HG02759 (cell line): ENCODE data around the gene APCDD1L.
A peak's percentile ranks its signal among the peaks of the same experiment; 100 is the strongest.

ENCODE experiments used
- ATAC-seq: cut with Tn5 transposase; IDR thresholded peaks from one replicate; pipeline ENCODE4 v1.9.1; 2021; ENCODE audit warnings: mild to moderate bottlenecking, moderate library complexity; ENCODE audit not compliant: unreplicated experiment

APCDD1L gene

DNA sequence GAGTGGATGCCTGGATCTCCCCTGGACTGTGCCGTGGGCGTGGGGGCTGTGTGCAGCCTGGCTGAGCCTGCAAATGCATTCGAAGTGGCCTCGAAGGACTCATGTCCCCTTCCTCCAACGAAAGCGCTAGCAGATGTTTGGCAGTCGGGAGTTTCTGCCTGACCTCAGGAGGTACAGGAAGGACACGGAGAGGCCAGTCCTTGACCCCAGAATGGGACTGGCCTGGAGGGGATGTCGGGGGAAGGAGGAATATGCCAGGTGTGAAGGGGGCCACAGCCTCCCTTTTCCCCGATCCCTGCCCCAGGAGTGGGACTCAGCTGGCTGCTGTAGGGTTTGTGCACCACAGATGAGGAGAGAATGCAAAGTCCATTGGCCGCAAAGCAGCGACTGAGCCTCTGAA, 45.6 kb downstream of the APCDD1L start:
- ATAC-seq: no peak

DNA sequence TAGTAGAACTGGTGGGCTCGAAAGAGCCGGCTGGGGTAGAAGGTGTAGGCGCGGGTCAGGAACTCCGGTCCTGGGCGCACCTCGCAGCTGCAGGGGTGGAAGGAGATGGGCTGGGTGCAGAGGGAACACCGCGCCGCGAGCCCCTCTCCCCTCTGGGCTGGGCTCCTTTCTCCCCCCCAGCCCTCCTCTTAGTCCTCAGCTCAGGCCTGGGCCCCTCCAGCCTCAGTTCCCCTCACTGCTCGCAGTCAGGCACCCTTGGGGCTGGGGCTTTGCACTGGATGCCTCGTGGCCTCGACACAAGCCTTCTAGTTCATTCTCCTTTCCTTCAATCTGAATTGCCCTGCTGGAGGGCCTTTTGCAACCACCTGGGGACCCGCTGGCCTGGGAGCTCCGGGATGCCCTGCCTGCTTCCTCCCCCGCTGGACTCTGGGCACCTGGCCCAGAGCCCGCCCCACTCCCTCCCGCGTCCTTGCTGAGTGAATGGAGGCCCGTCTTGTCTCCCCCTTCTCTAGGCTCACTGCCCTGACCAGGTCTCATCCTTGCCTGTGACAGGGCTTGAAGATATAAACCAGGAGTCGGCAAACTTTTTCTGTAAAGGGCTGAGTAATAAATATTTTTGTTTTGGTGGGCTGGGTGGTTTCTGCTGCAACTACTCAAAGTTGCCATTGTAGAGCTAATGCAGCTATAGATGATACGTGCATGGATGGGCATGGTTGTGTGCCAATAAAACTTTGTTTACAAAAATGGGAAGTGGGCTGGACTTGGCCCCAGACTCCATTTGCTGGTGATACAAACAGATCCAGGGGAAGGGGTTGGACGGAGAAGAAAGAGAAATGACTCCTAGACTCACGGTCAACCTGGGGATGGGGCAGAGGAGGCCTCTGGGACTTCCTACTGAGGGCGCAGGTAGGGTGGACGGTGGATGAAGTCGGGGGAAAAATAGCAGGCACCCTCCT, 47.3 kb downstream of the APCDD1L start:
- ATAC-seq: no peak

DNA sequence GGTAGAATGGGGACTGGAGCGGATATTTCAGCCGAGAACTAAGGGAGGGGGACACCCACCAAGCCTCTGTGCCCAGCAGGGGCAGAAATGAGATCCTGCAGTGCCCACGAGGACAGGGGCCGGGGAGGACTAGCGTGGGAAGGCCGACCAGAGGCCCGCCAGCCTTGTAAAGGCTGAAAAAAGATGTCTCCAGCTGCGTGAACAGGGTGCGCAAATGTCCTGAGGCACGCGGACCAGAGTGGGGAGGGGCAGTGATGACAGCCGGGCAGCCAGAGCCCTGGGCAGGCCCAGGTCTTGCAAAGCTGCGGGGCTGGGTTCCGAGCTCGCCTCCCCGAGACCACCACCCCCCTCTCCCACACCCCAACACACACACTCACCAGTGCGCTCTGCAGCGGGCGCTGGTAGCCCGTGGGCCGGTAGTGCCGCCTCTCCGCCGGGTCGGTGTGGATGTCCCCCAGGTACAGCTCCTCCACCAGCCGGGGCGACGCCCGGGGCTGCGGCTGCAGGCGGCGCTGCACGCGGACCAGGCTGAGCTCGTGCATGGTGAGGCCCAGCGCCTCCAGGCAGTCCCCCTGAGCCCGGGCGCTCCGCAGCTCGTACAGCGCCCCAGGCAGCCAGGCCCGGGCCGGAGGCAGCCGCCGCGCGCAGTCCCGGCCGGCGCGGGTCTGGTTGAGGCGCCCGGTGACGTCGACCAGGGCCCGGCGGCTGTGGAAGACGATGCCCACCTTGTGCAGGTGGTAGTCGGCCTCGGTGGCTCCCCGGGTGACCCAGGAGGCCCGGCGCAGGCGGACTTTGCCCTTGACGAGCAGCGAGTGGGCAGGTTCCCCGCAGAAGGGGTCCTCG, 48.2 kb downstream of the APCDD1L start:
- ATAC-seq: no peak

DNA sequence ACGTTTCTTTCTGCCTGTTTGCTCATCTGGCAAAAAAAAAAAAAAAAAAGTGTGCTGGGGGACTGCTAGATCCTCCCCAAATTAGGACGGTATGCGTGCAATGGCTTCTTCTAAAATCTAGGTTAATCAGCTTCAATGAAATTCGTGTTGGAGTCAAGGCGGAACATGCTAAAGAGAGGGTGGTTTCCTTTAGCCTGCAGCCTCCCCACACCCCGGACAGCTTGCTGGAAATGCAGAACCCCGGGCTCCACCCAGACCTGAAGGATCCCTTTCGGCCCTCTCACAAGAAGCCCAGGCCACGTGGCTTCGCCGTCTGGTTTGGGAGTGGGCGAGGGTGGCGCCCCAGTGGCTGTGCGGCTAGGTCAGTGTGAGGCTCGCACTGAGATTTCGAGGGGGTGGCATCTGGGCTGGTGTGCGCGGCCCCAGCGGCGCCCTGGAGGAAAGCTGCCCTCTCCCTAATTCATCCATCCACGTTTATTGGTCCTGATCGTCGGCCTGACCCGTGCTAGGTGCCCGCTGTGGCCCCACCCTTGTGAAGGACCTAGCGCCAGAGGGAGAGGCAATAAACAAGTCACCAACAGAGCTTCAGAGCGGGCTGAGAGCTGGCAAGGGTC, 49.0 kb downstream of the APCDD1L start:
- ATAC-seq: no peak

DNA sequence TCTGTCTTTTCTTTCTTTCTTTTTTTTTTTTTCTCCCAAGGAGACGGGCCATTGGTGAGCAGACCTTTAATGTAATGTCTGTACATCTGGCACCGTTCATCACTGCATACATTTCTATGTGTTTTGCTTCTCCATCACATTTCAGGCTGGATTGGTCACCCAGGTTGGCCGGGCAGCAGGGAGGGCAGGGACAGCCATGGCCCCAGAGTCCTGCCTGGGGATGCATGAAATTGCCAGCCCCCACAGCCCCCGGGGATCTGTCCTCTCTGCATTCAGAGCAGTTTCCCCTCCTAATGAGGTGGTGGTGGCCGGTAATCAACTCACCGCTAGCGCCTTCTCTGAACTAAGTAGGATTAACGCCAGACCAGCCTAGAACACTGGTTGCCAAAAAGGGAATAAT, 50.4 kb downstream of the APCDD1L start:
- no peak for ATAC-seq

DNA sequence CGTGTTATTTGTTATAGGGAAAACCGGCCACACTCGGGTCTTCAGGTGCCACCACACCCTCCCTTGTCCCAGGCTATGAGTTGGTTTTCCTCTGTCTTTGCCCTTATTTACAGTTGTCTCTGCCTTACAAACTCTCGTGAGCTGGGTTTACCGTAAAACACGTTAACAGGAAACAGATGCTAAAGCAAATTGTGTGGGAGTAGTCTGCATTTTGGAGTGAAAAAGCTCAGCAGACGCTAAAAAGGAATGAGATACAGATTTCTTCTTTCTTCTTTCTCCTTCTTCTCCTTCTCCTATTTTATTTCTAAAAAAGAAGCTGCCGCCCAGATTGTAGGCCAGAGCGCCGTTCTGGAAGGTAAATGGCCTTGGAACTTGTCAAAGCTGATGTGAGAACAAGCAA, 51.9 kb downstream of the APCDD1L start:
- no peak for ATAC-seq

DNA sequence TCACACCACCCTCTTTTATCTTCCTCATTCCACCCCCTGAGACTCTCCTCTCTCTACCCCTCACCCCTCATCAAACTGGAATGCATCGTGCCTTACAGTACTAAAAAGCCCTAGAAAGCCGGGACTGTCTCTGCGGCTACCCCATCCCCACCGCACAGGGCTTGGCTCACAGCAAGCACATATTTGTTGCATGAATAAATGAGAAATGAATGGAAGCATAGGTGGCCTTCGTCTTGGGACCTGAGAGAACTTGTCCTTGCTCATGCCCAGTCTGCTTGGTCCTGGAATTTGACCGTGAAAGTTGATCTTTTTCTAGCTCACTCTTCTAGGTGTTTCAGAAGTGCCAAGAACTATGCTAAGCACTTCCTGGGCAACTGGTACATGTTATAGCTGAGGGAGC, 53.3 kb downstream of the APCDD1L start:
- no peak for ATAC-seq

DNA sequence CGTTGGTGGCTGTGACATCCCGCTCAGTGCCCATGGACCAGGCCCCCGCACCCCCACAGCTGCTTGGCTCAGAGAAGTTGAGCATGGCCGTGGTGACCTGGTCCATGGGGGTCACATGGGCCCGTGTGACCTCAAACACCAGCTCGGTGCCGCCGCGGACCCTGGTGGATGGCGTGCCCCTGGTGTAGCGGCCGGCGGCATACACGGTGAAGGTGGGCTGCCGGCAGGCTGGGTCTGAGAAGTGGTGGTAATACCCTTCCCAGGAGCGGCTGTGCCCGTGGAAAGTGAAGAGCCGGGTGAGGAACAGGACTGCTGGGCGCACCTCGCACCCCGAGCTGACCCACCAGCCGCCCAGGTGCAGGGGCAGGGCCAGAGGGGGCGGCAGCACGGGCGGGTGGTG, 54.1 kb downstream of the APCDD1L start:
- ATAC-seq: no peak

DNA sequence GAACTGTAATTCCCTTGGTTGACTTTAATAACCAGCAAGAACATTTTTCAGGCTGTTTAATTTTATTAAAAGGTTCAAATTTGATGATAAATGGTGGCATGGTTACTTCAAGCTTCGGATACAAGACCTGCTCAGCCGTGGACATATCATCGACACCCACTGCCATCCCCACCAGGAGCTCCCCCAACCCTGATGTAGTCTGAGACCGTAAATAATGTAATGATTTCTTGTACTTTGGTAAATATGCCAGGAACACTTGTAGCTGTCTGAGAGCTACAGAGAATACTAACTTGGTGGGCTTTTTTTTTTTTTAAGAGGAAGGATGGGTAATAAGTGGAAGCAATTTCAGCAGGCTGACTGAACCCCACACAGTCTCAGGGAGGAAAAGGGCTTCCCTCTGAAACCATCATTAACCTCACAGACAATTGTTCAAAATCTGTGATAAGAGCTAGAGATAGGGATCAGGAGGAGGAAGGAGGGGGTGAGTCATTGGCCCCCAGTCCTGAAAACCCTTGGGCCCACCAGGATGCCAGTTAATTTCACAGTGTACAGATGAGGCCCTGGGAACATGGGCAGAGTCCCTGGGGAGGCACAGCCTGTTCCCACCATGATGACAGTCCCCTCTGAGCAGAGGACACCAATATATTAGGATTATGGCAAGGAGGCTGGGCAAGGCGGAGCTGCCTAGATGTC, 56.0 kb downstream of the APCDD1L start:
- ATAC-seq: peak; percentile 32

DNA sequence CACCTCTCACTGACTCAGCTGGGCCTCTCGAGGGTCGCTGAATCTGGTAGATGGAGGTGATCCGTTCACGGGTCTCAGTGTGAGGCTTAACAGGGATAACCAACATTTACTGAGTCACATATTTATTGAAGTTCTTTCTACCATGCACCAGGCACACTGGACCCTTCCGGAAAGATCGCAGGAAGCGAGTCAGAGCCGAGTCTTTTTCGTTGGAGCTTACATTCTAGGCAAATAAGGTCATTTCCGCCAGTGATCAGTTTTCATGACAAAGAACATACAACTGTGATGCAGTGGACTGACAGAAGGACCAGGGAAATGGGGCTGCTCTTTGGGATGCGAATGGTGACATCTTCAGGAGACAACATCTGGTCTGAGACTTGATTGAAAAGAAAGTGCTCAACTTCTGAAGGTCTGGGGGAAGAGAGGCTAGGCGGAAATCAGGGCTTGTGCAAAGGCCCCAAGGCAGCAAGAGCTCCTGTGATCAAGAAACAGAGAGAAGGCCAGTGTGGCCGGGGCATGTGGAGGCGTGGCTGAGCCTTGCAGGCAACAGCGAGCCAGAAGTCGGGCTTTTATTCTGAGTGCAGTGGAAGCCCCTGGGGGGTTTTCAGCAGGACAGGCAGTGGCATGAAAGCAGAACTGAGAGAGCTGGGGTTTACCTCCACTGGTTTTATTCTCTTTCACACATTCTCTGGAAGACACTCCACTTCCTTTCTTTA, 56.7 kb downstream of the APCDD1L start:
- ATAC-seq: peak; percentile 98

DNA sequence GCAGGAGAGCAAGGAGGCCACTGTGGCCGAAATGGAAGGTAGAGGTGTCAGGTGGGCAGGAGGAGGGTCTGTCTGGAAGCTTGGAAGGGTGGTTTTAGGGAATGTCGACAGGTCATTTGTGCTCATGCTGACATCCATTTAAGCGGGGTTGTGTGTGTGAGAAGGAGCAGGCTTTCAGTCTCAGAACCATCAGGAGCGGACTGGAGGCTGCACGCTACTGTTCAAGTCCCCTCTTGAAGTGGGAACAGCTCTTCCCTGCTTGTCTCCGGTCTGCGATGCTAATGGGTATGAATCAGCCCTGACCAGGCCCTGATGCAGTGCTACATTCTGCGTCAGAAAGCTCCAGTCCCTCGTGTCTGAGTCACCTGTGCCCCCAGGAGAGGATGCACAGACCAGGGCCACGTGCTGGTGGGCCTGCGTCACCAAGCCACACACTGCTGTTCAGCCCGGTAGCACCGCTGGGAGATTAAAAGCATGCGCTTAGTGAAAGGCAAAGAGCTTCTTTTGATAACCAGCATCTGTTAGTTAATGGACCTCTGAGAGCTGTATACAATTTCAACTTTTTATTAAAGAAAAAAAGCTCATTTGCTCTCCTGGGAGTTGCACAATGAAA, 58.0 kb downstream of the APCDD1L start:
- ATAC-seq: no peak

DNA sequence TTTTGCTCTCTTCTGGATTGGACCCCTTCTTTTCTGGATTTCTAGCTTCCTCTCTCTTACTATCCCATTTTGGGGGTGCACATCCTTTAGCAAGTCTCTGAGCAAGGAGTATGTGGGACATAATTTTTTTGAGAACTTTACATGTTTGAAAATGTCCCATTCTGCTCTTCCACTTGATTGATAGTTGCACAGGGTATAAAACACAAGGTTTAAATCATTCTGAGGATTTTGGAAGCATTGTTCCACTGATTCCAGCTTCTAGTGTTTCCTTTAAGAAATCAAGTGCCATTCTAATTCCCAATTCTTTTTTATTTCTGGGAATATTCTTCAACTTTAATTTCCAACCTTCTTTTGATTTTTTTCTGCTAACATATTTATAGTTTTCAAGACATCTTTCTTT, 60.7 kb downstream of the APCDD1L start:
- no peak for ATAC-seq

DNA sequence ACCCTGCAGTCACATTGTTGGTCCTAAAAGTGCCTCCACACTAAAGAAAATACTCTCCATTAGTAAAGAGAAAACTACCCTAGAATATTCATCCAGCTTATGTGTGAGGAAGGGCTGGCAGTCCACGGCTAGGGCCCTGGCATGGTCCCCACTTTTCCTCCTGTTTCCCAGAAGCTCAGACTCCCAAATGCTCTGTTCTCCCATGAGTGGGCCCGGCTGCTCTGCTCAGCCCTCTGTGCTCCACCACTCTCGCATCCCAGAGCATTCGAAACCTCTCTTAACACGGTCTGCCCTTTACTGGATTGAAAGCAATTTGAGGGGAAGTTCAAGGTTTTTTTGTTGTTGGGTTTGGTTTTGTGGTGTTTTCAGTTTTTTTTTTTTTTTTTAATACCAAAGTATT, 61.8 kb downstream of the APCDD1L start:
- ATAC-seq: no peak

DNA sequence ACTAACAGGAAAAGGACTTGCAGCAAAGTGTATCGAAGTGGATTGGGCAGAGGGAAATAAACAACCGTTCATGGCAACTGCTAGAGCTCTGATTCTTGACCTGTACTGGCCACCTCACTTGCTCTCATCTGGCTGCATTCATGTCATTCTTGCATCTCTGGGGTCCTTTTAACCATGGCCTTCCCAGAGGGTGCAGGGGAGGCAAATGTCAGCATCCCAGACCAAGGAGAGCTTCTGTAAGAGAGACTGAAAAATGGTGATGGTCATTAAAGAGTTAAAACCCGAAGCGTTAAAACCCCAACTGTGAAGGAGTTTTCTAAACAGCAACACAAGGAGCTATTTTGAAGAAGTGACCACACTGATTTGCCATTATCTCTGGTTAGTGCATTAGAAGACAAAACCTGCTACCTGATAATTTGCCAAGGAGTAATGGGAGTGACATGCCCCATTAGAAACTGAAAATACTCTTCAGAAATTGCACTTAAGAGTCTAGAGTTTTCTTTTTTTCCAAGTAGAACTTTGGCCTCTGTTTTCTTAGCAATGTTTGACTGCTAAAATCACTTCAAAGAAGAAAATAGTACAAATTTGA, 62.4 kb downstream of the APCDD1L start:
- no peak for ATAC-seq

DNA sequence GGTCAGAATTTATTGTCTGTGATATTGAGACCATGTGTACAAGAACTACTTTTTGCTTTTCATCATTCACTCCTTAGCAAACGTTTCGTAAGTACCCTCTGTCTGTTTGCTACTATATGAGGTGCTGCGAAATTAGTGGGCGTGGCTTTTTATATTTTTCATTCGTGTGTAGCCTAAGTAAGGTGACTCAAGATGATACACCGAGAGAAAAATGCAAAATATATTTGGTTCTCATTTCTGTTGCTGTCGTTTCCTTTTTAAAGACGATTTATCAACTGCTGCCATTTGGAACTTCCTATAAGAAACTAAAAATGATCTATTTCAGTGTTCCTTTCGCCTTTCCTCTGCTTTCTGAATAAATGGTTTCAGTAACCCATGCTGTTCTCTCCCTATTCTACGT, 64.9 kb downstream of the APCDD1L start:
- ATAC-seq: peak; percentile 55

DNA sequence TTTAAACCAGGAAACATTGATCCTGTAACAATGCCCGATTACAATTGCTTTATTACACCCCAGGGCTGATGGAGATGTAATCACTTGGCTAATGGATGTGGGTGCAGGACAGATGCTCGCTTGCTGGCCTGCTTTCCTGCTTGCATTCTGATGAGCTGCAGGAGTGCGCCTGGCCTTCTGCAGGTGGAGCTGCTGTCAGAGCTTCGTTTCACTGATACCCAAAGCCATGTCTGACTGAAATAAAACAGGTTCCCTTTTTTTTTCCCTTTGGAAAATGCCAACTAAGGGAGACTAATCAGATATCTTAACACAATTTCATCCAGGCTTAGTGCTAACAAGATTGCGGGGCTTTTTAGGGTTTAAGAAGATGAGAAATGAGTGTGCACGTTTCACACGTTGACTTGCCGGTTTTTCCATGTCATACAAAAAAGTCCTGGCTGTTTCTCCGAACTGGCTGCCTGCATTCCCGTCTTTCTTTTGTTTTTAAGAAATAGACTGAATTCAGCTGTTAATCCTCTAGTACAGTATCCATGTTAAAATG, 65.4 kb downstream of the APCDD1L start:
- no peak for ATAC-seq

DNA sequence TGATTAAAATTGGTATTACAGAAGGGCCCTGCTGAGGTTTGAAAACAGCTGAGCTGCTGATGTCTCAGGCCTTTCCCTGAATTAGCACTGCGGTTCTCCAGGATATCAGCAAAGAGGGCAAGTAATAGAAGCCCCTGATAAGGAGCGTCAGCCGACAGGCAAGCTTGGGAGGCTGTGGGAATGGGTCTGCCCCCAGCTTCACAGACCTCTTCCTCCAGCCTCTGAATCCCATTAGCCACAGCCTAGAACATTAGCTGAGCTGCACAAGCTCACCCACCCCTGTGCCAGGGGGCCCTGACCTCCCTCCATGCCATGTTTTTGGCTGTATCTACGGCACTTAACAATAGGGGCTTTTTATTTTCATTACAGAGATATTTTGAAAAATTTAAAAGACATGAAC, 66.2 kb downstream of the APCDD1L start:
- ATAC-seq: no peak

DNA sequence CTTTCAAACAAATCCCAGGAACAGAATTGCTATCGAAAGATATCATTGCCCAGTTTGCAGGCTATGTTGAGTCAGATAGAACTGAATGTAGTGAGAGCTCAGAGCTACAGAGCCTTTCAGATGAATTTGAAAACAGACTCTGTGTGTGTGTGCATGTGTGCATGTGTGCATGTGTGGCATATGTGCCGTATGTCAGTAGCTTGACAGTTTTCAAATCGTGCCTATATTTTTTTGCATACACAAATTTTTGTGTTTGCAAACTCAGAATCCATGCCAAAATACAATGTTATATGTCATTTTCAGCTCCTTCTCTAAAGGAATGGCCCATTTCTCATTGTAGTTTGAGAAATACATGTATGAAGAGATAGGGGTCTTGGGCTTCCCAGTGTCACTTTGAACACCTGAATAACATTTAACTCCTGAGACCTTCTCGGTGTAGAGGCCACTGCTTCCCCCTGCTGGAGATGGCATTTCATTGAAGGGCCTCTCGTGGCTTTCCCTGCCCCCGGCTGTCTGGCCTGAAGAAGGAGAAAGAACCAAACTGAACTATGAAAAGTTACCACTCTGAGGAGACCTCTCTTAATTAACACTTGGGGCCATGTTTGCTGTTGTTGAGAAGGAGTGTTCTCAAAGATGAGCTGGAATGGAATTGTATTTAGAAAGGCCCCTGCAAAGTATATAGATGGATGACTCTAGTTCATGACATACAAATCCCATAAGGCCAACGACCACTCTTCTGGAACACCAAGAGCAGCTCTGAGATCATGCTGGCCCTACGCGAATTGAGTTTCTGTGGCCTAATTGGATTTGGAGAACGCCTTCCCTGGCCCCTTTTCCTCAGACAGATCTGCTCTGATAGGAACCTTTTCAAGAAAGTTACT, 67.4 kb downstream of the APCDD1L start:
- peak; percentile 60 for ATAC-seq
